Retinal pigment epithelial cell (primary cell): Measurements from ENCODE around the gene SCN3B.
"Not testable (repeated sequence)": the region's sequence is repeated elsewhere in the genome, so short reads cannot be mapped to it uniquely, and the experiment has no call there.

ENCODE experiments used
- DNase-seq: peaks from one replicate; pipeline ENCODE4 v3.0.0-alpha.2; 2010; ENCODE audit warnings: low read depth
- H3K4me3 ChIP-seq: 2 replicates; pipeline ENCODE4 v1.5.1; 2011; ENCODE audit warnings: mild to moderate bottlenecking, low read length, control low read depth, moderate library complexity
- CTCF ChIP-seq: conservative IDR thresholded peaks from 2 replicates; pipeline ENCODE4 v1.5.1; 2011; ENCODE audit warnings: low read depth, low read length, control low read depth, inconsistent platforms

SCN3B gene

GRCh38 chr11:123678246-123678645 lies 23.8 kb upstream of the SCN3B start:
- no peak overlapping the region for H3K4me3 ChIP-seq
- TF ChIP-seq CTCF = no peak
- no peak for DNase-seq

- no peak for TF ChIP-seq CTCF
- no peak for DNase-seq
Observed at GRCh38 chr11:123677510-123677909, 23.1 kb upstream of the SCN3B start.

GRCh38 chr11:123674297-123674696 lies 19.9 kb upstream of the SCN3B start:
- no peak overlapping the region for H3K4me3 ChIP-seq
- no peak for TF ChIP-seq CTCF
- DNase-seq = no peak

More at GRCh38 chr11:123677510-123677909, 23.1 kb upstream of the SCN3B start:
- H3K4me3 ChIP-seq = no peak overlapping the region

- H3K4me3 ChIP-seq = no peak overlapping the region
- TF ChIP-seq CTCF = no peak
- no peak for DNase-seq
Observed at GRCh38 chr11:123672568-123672967, 18.1 kb upstream of the SCN3B start.

GRCh38 chr11:123671534-123671933 lies 17.1 kb upstream of the SCN3B start:
- TF ChIP-seq CTCF = no peak
- no peak overlapping the region for H3K4me3 ChIP-seq
- no peak for DNase-seq

GRCh38 chr11:123670081-123670480 lies 15.7 kb upstream of the SCN3B start:
- no peak overlapping the region for H3K4me3 ChIP-seq
- no peak for DNase-seq
- no peak for TF ChIP-seq CTCF

- H3K4me3 ChIP-seq = no peak overlapping the region
- no peak for TF ChIP-seq CTCF
Observed at GRCh38 chr11:123665306-123665705, 10.9 kb upstream of the SCN3B start.

GRCh38 chr11:123659965-123660364 lies 5.5 kb upstream of the SCN3B start:
- DNase-seq, H3K4me3 ChIP-seq: not testable (repeated sequence)

More at GRCh38 chr11:123665306-123665705, 10.9 kb upstream of the SCN3B start:
- no peak for DNase-seq
